Measurements from ENCODE around the gene IGDCC3. TPM values are rescaled to one million over a fixed set of nuclear protein-coding genes. Genes with fewer than 3 reads are reported as not detected.

The IGDCC3 gene
- polyA plus RNA-seq, 1 donor from 2014 or later, result 14.4 TPM

DNA sequence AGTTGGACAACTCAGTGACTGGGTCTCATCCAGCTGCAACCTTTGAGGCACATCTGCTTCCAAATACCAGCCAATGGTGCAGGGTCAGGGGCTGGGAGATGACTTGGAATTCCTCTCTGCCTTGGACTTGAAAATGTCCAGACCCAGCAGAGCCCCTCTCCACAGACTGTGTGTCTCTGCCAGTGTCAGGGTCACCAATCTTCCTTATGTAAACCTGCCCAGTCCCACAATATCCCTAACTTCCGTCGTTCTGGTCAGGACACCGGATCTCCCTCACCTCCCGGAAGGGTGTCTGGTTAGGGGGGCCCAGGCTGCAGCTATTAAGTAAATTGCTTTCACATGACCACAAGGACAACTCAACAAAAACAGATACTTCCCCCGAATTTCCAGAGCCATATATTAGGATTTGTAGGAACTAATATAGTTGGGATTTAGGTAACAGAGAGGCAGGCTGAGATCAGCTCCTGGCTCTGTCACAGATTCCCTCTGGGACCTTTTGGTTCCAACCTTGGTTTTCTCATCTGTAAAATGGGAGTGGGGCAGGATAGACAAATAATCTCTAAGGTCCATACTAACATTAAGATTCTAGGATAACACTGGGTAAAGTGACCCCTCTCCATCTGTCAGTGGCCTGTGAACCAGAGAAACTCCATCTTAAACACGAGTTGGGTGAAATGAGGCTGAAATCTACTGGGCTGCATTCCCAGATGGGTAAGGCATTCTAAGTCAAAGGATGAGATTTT lies 30.8 kb downstream of the IGDCC3 start:
- H2AFZ ChIP-seq (ENCODE audit: low read depth, low read length), result no peak overlapping the region
- TF ChIP-seq TAF1 (IDR thresholded peaks at IDR 0.05; ENCODE audit: low read depth) (no peak), POLR2AphosphoS5 (IDR thresholded peaks at IDR 0.05) (no peak), RAD21 (conservative IDR thresholded peaks at IDR 0.05) (no peak), EP300 (conservative IDR thresholded peaks at IDR 0.05; ENCODE audit: poor library complexity, severe bottlenecking) (no peak), MXI1 (conservative IDR thresholded peaks at IDR 0.05; ENCODE audit: poor library complexity, severe bottlenecking) (no peak), SMC3 (conservative IDR thresholded peaks at IDR 0.05; ENCODE audit: poor library complexity) (no peak), EZH2 (IDR thresholded peaks at IDR 0.05; ENCODE audit: borderline replicate concordance, insufficient read depth, low read length, poor library complexity, severe bottlenecking) (no peak)
- TF ChIP-seq, protein P1, sequence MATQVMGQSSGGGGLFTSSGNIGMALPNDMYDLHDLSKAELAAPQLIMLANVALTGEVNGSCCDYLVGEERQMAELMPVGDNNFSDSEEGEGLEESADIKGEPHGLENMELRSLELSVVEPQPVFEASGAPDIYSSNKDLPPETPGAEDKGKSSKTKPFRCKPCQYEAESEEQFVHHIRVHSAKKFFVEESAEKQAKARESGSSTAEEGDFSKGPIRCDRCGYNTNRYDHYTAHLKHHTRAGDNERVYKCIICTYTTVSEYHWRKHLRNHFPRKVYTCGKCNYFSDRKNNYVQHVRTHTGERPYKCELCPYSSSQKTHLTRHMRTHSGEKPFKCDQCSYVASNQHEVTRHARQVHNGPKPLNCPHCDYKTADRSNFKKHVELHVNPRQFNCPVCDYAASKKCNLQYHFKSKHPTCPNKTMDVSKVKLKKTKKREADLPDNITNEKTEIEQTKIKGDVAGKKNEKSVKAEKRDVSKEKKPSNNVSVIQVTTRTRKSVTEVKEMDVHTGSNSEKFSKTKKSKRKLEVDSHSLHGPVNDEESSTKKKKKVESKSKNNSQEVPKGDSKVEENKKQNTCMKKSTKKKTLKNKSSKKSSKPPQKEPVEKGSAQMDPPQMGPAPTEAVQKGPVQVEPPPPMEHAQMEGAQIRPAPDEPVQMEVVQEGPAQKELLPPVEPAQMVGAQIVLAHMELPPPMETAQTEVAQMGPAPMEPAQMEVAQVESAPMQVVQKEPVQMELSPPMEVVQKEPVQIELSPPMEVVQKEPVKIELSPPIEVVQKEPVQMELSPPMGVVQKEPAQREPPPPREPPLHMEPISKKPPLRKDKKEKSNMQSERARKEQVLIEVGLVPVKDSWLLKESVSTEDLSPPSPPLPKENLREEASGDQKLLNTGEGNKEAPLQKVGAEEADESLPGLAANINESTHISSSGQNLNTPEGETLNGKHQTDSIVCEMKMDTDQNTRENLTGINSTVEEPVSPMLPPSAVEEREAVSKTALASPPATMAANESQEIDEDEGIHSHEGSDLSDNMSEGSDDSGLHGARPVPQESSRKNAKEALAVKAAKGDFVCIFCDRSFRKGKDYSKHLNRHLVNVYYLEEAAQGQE (IDR thresholded peaks at IDR 0.05; ENCODE audit: borderline replicate concordance), result no peak
- TF ChIP-seq, protein P2, sequence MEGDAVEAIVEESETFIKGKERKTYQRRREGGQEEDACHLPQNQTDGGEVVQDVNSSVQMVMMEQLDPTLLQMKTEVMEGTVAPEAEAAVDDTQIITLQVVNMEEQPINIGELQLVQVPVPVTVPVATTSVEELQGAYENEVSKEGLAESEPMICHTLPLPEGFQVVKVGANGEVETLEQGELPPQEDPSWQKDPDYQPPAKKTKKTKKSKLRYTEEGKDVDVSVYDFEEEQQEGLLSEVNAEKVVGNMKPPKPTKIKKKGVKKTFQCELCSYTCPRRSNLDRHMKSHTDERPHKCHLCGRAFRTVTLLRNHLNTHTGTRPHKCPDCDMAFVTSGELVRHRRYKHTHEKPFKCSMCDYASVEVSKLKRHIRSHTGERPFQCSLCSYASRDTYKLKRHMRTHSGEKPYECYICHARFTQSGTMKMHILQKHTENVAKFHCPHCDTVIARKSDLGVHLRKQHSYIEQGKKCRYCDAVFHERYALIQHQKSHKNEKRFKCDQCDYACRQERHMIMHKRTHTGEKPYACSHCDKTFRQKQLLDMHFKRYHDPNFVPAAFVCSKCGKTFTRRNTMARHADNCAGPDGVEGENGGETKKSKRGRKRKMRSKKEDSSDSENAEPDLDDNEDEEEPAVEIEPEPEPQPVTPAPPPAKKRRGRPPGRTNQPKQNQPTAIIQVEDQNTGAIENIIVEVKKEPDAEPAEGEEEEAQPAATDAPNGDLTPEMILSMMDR (IDR thresholded peaks at IDR 0.05; ENCODE audit: poor library complexity, severe bottlenecking), result no peak
- H3K4me2 ChIP-seq (ENCODE audit: low read length), result no peak overlapping the region

DNA sequence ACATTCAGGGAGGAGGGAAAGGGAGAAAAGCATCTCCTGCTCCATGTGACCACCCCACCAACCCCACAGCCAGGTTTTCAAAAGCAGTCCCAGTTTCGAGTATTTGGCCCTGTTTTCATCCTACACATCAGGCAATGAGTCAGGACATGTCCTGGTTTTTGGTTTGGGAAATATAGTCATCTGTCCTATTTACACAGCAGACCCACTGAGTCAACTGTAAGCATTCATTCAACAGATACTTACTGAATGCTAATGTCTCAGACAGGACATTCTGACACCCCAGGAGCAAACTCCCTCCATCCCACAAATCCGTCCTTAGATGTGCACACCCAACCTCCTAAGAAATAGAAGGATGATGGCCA lies 32.9 kb downstream of the IGDCC3 start:
- Histone ChIP-seq H3F3A (ENCODE audit: insufficient read depth, low read length, poor library complexity, severe bottlenecking) (no peaks in the 10 kb centered on the region), H3K27ac (ENCODE audit: low read length) (no peak overlapping the region), H3K27me3 (ENCODE audit: insufficient read depth, low read depth, low read length) (no peaks in the 10 kb centered on the region), H3K79me2 (replicated peaks; ENCODE audit: insufficient read depth, low read length) (peaks cover 6% of the 10 kb centered on the region), H3K9me3 (ENCODE audit: low read length) (no peaks in the 10 kb centered on the region), H3K4me3 (ENCODE audit: low read length) (no peak overlapping the region), H3K4me2 (ENCODE audit: low read length) (no peak overlapping the region), H4K20me1 (ENCODE audit: insufficient read depth) (no peaks in the 10 kb centered on the region), H3K9ac (ENCODE audit: low read length) (no peak overlapping the region), H3K9me2 (ENCODE audit: insufficient read depth, low read length) (no peaks in the 10 kb centered on the region), H2AFZ (ENCODE audit: low read depth, low read length) (no peak overlapping the region), H3K36me3 (ENCODE audit: insufficient read depth, low read length) (no peaks in the 10 kb centered on the region)
- no peak for TF ChIP-seq MXI1 (conservative IDR thresholded peaks at IDR 0.05; ENCODE audit: poor library complexity, severe bottlenecking)
- TF ChIP-seq POLR2AphosphoS5 (IDR thresholded peaks at IDR 0.05), result no peak
- TF ChIP-seq TAF1 (IDR thresholded peaks at IDR 0.05; ENCODE audit: low read depth), result no peak
- TF ChIP-seq, protein P1 (IDR thresholded peaks at IDR 0.05; ENCODE audit: borderline replicate concordance), result no peak
- no peak for TF ChIP-seq SMC3 (conservative IDR thresholded peaks at IDR 0.05; ENCODE audit: poor library complexity)
- TF ChIP-seq EZH2 (IDR thresholded peaks at IDR 0.05; ENCODE audit: borderline replicate concordance, insufficient read depth, low read length, poor library complexity, severe bottlenecking), result no peak
- TF ChIP-seq EP300 (conservative IDR thresholded peaks at IDR 0.05; ENCODE audit: poor library complexity, severe bottlenecking), result no peak
- TF ChIP-seq, protein P2 (IDR thresholded peaks at IDR 0.05; ENCODE audit: poor library complexity, severe bottlenecking), result no peak

More for the DNA sequence above, 30.8 kb downstream of the IGDCC3 start:
- Histone ChIP-seq H3K36me3 (ENCODE audit: insufficient read depth, low read length) (no peaks in the 10 kb centered on the region), H3K27ac (ENCODE audit: low read length) (no peak overlapping the region), H3F3A (ENCODE audit: insufficient read depth, low read length, poor library complexity, severe bottlenecking) (no peaks in the 10 kb centered on the region), H3K9me2 (ENCODE audit: insufficient read depth, low read length) (no peaks in the 10 kb centered on the region), H4K20me1 (ENCODE audit: insufficient read depth) (no peaks in the 10 kb centered on the region), H3K27me3 (ENCODE audit: insufficient read depth, low read depth, low read length) (no peaks in the 10 kb centered on the region), H3K9me3 (ENCODE audit: low read length) (no peaks in the 10 kb centered on the region), H3K9ac (ENCODE audit: low read length) (no peak overlapping the region), H3K79me2 (replicated peaks; ENCODE audit: insufficient read depth, low read length) (no peaks in the 10 kb centered on the region), H3K4me3 (ENCODE audit: low read length) (no peak overlapping the region)
